T follicular helper cell (primary cell): Measurements from ENCODE around the gene PGAP6.
"Not testable (repeated sequence)": the region's sequence is repeated elsewhere in the genome, so short reads cannot be mapped to it uniquely, and the experiment has no call there.

ENCODE experiments used
- DNase-seq: peaks from one replicate; pipeline ENCODE4 v3.0.0-alpha.2; 2020; ENCODE audit warnings: low read depth

Gene PGAP6

DNA sequence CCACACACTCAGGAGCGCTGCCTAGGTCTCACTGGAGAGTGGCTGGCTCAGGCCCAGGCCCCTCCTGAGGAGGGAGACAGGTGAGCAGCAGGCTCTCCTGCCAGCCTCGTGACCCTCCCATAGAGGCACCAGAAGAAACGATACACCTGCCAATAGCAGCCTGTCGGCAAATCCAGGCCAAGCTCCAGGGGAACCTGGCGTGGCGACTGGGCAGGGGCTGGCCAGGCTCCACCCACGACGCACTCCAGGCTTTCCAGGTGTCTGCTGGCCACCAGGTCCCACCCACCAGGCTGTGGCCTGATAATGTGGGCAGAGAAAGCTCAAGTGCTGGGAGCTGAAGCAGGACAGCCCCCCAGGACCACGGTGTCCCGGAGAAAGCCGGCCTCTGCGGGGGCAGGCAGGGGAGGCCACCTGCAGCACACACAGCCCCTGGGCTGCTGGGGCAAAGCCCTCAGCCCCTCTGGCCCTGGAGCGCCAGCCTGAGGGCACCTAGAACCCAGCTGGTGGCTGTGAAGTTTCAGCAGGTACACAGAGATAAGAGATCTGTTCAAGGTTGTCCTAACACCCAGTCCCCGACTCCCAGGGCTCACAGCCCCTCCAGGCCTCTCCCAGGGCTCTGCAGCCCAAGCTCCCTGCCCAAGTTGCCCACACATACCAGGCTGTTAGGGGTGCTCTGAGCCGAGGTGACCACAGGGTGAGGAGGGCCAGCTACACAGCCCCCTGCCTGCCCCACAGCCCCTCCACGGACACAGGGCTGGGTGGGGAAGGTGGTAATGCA is 2.4 kb downstream of the PGAP6 start:
- no peak for DNase-seq

DNA sequence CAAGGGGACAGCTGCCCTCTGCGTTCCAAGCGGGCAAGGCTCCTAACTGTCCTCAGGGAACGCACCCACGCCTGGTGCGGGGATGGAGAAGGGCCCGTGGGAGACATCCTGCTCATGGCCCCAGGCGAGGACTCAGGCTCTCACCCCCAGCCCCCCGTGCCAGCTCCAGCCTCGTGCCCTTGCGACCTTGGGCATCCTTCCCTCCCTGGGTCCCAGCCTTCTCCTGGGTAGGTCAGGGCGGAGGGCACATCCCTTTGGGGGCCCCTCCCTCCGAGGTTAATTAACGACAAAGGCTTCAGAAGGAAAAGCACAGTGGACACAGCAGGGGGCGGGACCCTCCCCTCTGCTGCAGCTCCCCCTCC is 3.0 kb downstream of the PGAP6 start:
- no peak for DNase-seq

DNA sequence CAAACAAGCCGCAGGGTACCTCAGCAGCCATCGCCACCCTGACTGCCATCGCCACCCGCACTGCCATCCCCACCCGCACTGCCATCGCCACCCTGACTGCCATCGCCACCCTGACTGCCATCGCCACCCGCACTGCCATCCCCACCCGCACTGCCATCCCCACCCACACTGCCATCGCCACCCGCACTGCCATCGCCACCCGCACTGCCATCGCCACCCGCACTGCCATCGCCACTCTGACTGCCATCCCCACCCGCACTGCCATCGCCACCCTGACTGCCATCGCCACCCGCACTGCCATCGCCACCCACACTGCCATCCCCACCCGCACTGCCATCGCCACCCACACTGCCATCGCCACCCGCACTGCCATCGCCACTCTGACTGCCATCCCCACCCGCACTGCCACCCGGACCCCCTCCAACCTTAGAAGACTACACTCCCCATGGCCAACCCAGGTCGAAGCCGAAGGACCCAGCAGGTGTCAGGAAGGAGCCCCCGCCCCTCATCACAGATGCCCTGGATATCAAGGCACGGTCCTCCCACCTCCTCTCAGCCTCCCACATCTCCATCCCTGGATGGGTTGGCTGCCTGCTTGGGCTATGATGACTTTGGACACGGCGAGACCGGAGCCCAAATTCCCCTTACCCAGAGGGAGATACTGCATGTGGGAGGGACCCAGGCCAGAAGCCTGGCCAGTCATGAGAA is 3.5 kb downstream of the PGAP6 start:
- DNase-seq, result not testable (repeated sequence)

DNA sequence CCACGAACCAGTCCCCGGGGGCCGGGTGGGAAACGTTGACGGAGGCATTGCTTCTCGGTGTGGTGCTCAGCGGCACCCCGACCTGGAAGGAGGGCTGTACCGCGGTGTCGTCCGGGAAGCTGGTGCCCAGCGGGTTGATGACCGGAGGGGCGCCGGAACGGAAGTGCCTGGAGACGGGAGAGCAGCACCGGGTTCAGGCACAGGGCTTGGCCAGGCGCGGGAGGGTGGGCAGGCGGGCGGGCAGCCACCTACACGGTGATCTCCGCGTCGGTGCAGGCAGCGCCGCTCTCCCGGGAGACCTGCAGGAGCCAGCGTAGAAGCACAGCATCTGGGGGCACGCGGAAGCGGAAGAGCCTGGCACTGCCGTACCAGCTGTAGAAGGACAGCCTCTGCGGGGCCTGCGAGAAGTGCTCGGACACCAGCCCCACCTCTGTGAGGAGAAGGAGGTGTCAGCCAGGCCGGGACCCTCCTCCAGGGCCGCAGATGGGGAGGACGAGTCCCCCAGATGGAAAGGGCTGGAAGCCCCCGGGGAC is 4.3 kb downstream of the PGAP6 start:
- no peak for DNase-seq

DNA sequence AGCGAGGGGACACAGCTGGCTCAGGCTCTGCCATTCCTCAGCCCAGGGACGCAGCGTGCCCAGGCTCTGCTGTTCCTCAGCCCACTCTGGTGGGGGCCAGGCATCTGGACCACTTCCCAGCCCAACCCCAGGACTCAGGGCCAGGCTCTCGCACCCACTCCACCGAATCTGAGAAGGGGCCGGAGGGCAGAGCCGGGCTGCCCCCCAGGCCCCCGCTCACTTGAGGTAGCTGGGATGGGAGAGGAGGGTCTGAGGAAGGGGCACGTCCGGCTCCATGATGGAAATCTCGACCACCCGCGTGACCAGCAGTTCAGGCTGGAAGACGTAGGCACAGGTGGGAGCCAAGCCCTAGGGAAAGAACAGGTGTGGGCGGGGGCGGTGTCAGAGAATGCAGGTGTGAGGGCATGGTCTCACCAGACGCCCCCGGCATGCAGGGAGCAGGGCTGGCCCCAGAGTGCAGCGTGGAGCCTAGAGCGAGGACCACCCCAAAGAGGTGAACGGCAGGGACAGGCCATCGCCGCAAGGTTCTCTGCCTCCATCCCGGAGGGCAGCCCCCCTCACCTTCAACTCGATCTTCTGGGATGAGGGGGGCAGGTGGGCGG is 4.9 kb downstream of the PGAP6 start:
- DNase-seq, result no peak

DNA sequence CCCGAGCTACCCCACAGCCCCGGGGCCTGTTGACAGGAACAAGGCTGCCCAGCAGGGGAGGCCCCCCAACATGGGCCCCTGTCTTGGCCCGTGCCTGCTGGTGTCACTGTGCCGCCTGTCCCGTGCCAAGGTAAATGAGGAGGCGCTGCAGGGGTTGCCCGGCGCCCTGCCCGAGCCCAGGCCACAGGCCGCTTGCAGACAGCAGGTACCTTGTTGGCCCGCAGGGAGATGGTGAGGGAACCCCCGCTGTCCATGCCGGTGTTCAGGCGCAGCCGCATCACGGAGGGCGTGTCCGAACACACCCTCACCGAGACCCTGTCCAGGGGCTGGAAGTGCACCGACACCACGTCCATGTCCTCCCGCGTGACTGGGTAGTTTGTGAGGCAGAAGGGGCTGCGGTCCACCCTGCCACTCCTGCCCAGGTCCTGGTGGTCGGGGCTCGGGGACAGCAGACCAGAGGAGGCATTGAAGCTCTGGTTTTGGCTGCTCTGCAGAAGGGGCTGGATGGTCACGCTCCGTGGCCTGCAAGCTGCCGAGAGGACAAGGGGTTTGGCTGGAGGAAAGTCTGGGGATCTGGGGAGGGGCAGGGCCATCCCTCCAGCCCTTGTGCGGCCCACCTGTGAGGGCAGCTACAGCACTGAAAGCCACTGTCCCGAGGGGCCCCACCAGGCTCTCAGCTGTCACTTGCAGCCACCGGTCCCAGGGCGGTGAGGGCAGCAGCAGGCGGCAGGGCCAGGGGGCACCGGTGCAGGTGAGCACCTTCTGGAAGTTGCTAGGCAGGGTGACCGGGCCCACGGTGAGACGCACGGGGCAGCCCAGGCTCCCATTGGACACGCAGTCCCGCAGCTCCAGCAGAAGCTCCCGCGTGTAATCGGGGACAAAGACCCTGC is 5.6 kb downstream of the PGAP6 start:
- DNase-seq, result no peak

DNA sequence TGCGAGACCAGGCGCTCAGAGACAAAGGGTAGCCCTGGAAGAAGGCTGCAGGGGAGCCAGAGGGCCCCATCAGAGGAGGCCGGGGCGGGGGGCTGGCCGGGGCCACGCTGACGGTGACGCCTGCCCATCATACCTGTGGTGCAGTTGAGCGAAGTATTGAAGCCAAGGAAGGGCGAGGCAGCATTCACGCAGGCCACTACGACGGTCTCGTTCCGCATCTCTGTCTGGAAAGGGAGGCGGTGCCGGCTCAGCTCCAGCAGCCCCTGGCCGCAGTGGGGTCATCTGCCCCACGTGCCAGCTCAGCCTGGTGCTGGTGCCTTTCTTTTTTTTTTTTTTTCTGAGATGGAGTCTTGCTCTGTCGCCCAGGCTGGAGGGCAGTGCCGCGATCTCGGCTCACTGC is 6.6 kb downstream of the PGAP6 start:
- DNase-seq, result no peak

DNA sequence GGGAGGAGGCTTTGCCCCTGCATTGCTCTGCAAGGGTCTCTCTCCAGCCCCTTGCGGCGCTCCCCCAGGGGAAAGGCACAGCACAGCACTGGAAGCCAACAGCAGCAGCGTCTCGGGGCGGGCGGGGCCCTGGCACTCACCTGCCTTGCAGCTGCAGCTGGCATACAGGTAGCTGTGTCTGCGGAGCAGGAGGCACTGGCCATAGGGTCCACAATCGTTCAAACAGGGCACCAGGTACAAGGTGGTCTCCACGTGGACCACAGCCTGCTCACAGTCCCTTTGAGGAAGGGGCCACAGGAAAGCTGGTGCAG is 7.2 kb downstream of the PGAP6 start:
- no peak for DNase-seq

DNA sequence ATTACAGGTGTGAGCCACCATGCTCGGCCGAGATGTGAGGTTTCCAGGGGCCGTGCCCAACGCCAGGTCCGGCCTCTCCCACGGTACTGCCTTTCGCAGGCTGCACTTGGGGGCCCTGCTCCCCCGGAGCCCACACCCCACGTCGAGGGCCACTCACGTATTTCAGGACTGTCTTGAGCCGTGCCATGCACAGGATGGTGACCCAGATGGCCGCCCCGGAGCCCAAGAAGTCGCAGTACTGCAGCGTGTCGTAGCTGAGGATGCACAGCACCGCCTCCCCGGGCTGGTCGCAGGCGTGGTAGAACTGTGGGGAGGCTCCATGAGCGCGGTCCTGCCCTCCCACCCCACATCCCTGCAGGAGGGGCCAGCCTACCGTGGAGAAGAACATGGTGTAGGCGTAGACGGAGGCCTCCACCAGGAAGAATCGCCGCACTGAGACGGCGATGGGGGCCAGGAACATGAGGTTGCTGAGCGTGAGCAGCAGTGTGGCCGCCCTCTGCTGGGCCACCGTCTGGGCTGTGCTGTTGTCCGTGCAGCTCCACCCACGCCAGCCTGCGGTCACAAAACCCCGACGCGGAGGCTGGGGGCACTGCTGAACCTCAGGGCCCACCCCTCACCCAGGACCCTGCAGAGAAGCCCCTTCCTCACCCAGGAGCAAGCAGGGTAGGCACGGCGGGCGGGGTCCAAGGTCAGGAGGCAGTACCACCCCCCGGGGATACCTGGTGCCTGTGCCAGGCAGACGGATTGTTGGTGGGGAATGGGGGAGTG is 7.7 kb downstream of the PGAP6 start:
- DNase-seq, result no peak

DNA sequence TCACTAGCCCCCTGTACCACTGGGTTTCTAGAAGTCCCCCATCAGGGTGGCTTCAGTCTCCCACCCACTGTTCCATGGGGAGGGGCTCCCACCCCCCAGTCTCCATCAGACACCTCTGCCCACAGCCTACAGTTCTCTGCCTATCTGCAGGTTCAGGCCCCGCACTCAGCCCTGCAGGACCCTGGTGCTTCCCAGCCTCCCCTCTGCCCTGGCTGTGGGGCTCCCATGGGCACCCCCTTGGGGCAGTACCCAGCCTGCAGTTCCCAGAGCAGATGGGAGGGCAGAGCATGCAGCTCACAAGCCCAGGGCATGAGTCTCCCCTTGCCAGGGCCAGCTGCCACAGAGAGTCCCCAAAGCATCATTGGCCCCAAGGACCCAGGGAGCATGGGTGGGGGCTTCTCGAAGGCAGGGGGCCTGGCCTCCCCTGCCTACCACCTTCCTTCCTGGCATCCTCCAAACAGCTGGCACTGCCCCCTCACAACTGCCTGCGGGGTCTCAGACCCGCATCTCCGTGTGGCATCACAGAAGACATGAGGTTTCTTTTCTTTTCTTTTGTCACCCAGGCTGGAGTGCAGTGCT is 8.7 kb downstream of the PGAP6 start:
- DNase-seq, result no peak

DNA sequence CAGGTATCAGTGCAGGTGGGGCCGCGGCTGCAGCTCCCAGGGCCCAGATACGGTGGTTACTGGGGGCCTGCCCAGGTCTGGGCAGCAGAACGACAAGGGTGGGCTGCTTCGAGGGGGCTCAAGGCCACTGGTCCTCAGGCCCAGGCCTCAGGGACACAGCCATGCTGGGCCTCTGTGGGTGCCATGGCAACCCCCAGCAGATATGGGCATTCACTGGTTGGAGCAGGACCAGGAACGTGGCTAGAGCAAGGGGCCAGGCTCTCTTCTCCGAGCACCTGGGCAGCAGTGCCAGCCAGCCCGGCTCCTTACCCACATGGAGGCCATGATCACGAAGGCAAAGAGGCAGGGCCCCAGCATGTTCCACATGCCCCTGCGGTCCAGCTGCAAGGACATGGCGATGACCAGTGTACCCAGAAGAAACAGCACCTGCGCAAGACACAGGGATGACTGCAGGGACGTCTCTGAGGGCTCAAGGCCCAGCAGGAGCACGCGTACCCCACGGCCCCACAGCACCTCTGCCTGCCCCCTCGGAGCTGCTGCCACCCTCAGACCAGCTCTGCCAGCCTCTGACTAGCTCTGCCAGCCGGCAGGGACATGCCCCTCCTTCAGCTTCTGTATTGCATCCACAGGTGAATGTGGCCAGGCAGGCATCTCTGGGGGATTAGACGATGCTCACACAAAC is 9.3 kb downstream of the PGAP6 start:
- no peak for DNase-seq

DNA sequence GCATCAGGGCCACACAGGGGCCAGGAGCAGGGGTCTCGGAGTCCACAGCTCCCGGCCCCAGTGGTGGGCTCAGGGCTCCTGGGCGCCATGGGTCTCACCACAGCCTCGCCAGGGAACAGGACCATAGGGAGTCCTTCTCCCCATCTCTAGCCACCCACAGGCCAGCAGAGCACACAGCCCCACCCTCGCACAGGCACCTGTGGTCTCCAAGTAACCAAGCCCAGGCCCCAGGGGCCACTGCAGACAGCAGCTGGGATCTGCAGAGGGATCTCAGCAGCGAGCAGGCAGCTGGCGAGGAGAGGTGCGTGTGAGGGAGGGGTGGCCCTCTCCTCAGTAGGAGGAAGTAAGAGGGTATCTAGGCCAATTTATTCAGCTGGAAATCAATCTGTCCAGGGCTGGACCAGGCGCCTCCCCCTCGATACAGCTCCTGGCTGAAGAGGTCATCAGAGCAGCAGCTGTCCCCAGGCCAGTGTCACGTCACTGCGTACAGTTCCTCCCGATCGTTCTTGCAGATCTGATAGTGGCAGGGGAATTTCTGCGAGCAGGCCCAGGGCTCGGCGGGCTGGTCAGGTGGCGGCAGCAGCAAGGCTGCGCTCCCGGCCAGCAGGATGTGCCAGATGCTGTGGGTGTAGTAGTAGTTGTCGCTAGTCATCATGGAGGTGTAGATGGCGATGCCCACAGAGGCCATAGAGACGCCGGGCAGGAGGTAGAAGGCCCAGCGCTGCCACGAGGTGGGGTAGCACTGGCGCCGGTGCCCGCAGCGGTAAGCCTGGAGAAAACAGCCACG is 10.1 kb downstream of the PGAP6 start:
- no peak for DNase-seq

DNA sequence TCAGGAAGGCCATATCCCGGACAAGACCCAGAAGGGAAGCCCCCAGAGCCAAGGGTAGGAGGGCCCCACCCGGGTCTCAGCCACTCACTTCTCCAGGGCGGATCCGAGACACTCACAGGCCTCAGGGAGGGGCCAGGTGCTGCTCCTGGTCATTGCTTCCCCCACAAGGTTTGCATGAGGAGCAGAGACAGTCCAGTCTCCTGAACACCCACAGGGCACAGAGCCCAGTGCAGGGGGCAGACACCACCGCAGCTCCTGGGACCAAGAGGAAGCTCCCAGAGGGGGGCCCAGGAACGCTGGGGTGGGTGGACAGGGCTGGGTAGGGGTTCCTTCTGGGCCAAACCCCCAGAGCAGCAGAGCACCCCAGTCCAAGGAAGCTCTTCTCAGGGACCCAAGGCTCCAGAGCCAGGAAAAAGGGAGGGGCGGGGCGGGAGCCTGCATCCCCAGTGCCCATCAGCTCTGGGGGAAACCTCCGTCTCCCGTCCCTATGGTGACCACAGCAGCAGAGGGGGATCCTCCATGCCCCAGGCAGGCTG is 10.7 kb downstream of the PGAP6 start:
- no peak for DNase-seq

DNA sequence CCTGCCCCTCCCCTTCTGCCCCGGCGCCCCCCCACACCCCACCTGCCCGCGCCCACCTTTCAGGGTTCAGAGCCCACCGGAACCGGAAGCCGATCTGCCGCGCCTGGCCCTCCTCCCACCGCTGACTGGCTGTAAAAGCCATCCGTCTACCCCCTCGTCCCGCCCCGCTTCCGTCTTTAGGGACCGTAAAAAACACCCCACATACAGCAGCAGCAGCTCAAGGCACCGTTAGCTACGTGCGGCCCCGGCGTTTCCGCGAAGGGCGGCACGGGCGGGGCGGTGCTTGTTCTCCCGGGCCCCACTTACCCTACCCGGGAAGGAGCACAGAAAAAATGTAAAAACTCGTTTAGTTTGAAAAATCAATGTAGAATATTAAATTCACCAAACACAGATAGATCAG is 11.3 kb downstream of the PGAP6 start, which contains the start of gene MRPL28:
Gene MRPL28, minus strand, starts transcription at position 96 of the 400 bp plus-strand sequence. CDS start 320 bp downstream, outside the sequence.
- peak; percentile 88 for DNase-seq

DNA sequence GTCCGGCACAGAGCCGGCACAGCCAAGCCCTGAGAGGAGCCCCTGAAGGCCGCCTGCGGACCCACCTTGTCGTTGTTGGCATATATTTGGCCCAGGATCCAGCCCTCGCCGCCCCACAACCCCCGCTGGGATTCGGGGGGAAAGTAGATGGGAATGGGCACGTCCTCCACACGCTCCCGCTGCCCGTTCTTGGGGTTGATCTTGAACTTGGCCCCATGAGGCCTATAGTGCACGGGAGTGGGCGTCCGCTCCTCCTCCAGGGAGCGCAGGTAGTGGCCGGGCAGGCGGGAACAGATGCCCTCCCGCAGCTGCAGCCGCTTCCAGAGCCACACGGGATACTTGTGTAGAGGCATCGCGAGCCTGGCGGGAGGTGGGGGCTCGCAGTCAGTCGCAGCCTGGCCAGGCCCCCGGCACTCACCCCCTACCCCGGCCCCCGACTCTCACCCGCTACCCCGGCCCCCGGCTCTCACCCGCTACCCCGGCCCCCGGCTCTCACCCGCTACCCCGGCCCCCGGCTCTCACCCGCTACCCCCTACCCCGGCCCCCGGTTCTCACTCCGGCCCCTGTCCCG is 11.8 kb downstream of the PGAP6 start:
- no peak for DNase-seq

DNA sequence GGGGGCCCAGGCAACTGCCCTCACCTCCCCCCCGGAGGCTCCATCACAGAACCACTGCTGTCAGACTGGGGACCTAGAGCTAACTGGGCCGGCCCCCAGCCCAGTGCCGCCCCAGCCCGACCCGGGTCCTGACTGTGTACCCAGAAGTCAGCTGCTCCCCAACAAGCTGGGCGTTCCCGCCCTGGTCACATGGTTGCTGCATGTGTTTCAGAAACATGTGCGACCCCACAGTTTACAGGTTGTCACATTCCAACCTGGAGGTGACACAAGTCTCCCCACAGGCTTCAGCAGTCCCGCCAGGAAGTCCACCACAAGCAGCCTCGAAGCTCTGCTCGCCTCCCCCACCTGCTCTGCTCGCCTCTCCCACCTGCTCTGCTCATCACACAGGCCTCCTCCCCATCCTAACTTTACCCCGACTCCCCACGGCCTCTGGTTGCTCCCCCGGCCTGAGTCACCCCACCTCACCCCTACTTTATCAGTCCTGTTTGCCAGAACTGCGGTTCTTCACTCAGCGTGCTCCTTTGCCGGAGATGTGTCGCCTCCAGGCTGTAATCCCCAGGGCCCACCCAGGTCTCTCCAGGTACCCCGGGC is 12.4 kb downstream of the PGAP6 start:
- DNase-seq, result no peak

DNA sequence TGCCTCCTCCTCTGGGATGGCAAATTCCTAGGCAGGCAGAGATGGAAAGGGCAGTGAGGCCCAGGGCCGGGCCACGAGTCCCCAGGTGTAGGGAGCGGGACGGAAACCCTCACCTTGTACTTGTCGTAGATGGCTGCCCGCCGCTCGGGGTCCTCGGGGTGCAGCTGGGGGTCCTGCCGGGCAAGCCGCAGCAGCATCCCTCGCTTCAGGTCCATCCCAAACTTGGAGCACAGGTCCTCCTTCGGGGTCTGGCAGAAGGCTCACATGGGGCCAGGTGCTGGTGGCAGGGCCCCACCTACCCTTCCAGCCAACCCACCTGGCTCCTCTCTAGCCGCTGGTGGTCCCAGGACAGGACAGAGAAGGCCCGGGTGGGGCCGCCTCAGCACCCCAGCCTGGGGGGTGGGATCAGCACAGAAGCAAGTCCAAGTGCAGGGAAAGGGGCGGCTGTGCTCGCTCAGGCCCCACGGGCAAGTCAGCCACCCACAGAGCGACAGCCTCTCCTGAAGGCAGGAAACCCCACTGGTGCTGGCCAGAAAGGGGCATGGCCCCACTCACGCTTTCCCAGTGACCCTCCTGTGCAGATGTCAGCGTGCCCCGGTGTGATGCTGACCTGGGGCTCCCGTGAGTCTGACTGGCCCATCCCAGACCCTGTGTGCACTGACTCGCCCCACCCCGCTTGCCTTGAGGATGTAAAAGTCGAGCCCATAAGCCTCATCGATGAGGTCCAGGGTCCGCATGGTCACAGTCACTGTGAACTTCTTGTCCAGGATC is 13.2 kb downstream of the PGAP6 start:
- no peak for DNase-seq
